ENCODE results near the gene EFHC1. TPM values are rescaled to one million over a fixed set of nuclear protein-coding genes. Genes with fewer than 3 reads are reported as not detected.
A peak's percentile ranks its signal among the peaks of the same experiment; 100 is the strongest.

The EFHC1 gene
- total RNA-seq, 1 donor from 2014 or later, result 43.6 TPM

- peaks cover 5% of the 10 kb centered on the region for H3K36me3 Mint-ChIP-seq (ENCODE audit: insufficient read depth)
- no peaks in the 10 kb centered on the region for H3K9me3 Mint-ChIP-seq (ENCODE audit: low read depth)
- no peak overlapping the region for H3K4me3 Mint-ChIP-seq (ENCODE audit: low read depth)
- peaks cover 7% of the 10 kb centered on the region for H3K4me1 Mint-ChIP-seq (ENCODE audit: low read depth)
- H3K27ac Mint-ChIP-seq, result peak overlapping the region; percentile 13
- TF ChIP-seq, protein P1, sequence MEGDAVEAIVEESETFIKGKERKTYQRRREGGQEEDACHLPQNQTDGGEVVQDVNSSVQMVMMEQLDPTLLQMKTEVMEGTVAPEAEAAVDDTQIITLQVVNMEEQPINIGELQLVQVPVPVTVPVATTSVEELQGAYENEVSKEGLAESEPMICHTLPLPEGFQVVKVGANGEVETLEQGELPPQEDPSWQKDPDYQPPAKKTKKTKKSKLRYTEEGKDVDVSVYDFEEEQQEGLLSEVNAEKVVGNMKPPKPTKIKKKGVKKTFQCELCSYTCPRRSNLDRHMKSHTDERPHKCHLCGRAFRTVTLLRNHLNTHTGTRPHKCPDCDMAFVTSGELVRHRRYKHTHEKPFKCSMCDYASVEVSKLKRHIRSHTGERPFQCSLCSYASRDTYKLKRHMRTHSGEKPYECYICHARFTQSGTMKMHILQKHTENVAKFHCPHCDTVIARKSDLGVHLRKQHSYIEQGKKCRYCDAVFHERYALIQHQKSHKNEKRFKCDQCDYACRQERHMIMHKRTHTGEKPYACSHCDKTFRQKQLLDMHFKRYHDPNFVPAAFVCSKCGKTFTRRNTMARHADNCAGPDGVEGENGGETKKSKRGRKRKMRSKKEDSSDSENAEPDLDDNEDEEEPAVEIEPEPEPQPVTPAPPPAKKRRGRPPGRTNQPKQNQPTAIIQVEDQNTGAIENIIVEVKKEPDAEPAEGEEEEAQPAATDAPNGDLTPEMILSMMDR (IDR thresholded peaks at IDR 0.05; ENCODE audit: unreplicated experiment), result no peak
- no peaks in the 10 kb centered on the region for H3K27me3 Mint-ChIP-seq
- no peak for DNase-seq (ENCODE audit: low spot score, unreplicated experiment)
Measured at GRCh38 chr6:52536424-52536916, 116.3 kb downstream of the EFHC1 start.

- Mint-ChIP-seq H3K36me3 (ENCODE audit: insufficient read depth) (peaks cover 5% of the 10 kb centered on the region), H3K9me3 (ENCODE audit: low read depth) (no peaks in the 10 kb centered on the region), H3K27me3 (no peaks in the 10 kb centered on the region), H3K4me1 (ENCODE audit: low read depth) (peaks cover under 1% of the 10 kb centered on the region), H3K27ac (peak overlapping the region; percentile 65), H3K4me3 (ENCODE audit: low read depth) (no peak overlapping the region)
- DNase-seq (ENCODE audit: low spot score, unreplicated experiment), result no peak
- TF ChIP-seq, protein P1 (IDR thresholded peaks at IDR 0.05; ENCODE audit: unreplicated experiment), result no peak
Measured at GRCh38 chr6:52537001-52537753, 117.0 kb downstream of the EFHC1 start.

GRCh38 chr6:52538252-52538900 lies 118.2 kb downstream of the EFHC1 start:
- TF ChIP-seq, protein P1 (IDR thresholded peaks at IDR 0.05; ENCODE audit: unreplicated experiment), result no peak
- Mint-ChIP-seq H3K9me3 (ENCODE audit: low read depth) (no peaks in the 10 kb centered on the region), H3K27ac (no peak overlapping the region), H3K27me3 (no peaks in the 10 kb centered on the region), H3K4me1 (ENCODE audit: low read depth) (no peaks in the 10 kb centered on the region), H3K36me3 (ENCODE audit: insufficient read depth) (peaks cover 5% of the 10 kb centered on the region), H3K4me3 (ENCODE audit: low read depth) (no peak overlapping the region)
- DNase-seq (ENCODE audit: low spot score, unreplicated experiment), result no peak

DNA sequence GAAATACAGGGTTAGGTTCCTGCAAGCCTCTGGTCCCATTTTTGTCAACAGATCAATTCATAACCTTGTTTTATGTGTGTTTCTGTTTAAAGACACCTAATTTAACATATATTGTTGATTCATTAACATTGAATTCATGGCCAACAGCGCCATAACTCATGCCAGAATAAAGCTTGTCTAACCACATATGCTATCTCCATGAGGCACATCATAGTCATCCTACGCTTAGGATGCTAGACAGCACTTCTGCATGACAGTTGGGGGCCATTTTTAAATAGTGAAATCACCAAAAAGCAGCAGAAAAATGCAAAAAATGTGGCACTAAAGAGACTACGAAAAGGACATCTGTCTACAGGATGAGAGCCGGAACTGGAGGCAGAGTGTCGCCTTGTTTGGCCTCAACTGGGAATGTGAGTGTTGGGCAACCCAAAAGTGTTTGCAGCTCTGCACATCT lies 118.8 kb downstream of the EFHC1 start:
- no peak overlapping the region for H3K4me3 Mint-ChIP-seq (ENCODE audit: low read depth)
- no peaks in the 10 kb centered on the region for H3K9me3 Mint-ChIP-seq (ENCODE audit: low read depth)
- TF ChIP-seq, protein P1 (IDR thresholded peaks at IDR 0.05; ENCODE audit: unreplicated experiment), result no peak
- H3K36me3 Mint-ChIP-seq (ENCODE audit: insufficient read depth), result peaks cover 4% of the 10 kb centered on the region
- no peak overlapping the region for H3K27ac Mint-ChIP-seq
- H3K27me3 Mint-ChIP-seq, result no peaks in the 10 kb centered on the region
- no peak for DNase-seq (ENCODE audit: low spot score, unreplicated experiment)
- peaks cover 2% of the 10 kb centered on the region for H3K4me1 Mint-ChIP-seq (ENCODE audit: low read depth)

- no peak for DNase-seq (ENCODE audit: low spot score, unreplicated experiment)
- H3K4me1 Mint-ChIP-seq (ENCODE audit: low read depth), result peaks cover 9% of the 10 kb centered on the region
- no peak overlapping the region for H3K27ac Mint-ChIP-seq
- no peaks in the 10 kb centered on the region for H3K27me3 Mint-ChIP-seq
- H3K9me3 Mint-ChIP-seq (ENCODE audit: low read depth), result no peaks in the 10 kb centered on the region
- H3K4me3 Mint-ChIP-seq (ENCODE audit: low read depth), result no peak overlapping the region
- TF ChIP-seq, protein P1 (IDR thresholded peaks at IDR 0.05; ENCODE audit: unreplicated experiment), result no peak
- H3K36me3 Mint-ChIP-seq (ENCODE audit: insufficient read depth), result peaks cover 3% of the 10 kb centered on the region
Measured at GRCh38 chr6:52539607-52540006, 119.5 kb downstream of the EFHC1 start.
